Measurements from ENCODE around the gene GABPB2. TPM values are rescaled to one million over a fixed set of nuclear protein-coding genes. Genes with fewer than 3 reads are reported as not detected.
A peak's percentile ranks its signal among the peaks of the same experiment; 100 is the strongest.
"Not testable (repeated sequence)": the region's sequence is repeated elsewhere in the genome, so short reads cannot be mapped to it uniquely, and the experiment has no call there.

GABPB2 gene
- total and polyA plus RNA-seq, 10 donors, result 3.0 to 22.8 (median 14.6) TPM

DNA sequence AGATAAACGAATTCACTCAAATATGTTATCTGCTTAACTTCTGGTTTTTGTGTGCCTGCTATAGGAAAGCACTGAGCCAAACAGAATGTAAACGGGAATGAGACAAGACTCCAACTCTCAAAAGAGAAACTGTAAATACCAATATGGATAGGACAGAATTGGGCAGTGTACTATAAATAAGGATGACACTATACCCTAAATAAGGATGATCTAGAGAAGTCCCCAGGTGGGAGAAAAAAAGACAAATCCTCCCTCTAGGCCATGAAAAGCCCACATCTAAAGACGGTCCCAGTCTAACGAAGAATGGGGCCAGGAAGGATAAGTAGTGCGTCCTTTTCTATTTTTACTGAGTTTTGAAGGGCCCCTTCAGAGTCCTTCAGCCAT is 1.5 kb upstream of the GABPB2 start:
- Histone ChIP-seq H3K27me3 (replicated peaks in 1 of 7) (no peaks in the 10 kb centered on the region), H3K9me3 (no peaks in the 10 kb centered on the region), H3K36me3 (peaks cover 0 to 12% (median 0%) of the 10 kb centered on the region in 6 donors), H3K4me1 (peaks cover 5 to 34% (median 21%) of the 10 kb centered on the region in 6 donors), H3K4me3 (peak overlapping the region in 1 of 8 donors; percentile 72), H3K27ac (peak overlapping the region in 3 of 8 donors; percentile 96 to 98 (median 96))
- intact Hi-C loops (cut with DNase I; ENCODE audit: low total_unique reads), result no loop called here
- DNase-seq, result no peak
- TF ChIP-seq POLR2AphosphoS5 (IDR thresholded peaks at IDR 0.05), result no peak
- no peak for TF ChIP-seq POLR2A (IDR thresholded peaks at IDR 0.05)
- 81 to 87% (median 84%) methylated on average over 5 of the region's 5 CpGs for WGBS, 5 donors

DNA sequence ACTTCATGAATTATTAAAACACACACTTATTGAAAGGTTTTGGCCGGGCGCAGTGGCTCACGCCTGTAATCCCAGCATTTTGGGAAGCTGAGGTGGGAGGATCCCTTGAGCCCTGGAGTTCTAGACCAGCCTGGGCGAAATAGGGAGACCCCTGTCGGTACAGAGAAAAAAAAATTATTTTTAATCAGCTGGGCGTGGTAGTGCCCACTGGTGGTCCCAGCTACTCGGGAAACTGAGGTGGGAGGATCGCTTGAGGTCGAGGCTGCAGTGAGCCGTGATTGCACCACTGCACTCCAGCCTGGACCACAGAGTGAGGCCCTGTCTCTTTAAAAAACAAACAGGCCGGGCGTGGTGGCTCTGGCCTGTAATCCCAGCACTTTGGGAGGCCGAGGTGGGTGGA is 1.7 kb downstream of the GABPB2 start:
- H3K4me1 ChIP-seq, result peaks cover 5 to 34% (median 21%) of the 10 kb centered on the region in 6 donors
- H3K27ac ChIP-seq, result peak overlapping the region in 4 of 8 donors; percentile 96 to 99 (median 97)
- DNase-seq, result no peak
- H3K4me3 ChIP-seq, result no peak overlapping the region
- H3K36me3 ChIP-seq, result peaks cover 0 to 24% (median 0%) of the 10 kb centered on the region in 6 donors
- 76 to 88% (median 83%) methylated on average over 13 of the region's 13 CpGs for WGBS, 5 donors
- intact Hi-C loops (cut with DNase I; ENCODE audit: low total_unique reads), result no loop called here
- H3K27me3 ChIP-seq (replicated peaks in 1 of 7), result no peaks in the 10 kb centered on the region
- TF ChIP-seq, protein P1, sequence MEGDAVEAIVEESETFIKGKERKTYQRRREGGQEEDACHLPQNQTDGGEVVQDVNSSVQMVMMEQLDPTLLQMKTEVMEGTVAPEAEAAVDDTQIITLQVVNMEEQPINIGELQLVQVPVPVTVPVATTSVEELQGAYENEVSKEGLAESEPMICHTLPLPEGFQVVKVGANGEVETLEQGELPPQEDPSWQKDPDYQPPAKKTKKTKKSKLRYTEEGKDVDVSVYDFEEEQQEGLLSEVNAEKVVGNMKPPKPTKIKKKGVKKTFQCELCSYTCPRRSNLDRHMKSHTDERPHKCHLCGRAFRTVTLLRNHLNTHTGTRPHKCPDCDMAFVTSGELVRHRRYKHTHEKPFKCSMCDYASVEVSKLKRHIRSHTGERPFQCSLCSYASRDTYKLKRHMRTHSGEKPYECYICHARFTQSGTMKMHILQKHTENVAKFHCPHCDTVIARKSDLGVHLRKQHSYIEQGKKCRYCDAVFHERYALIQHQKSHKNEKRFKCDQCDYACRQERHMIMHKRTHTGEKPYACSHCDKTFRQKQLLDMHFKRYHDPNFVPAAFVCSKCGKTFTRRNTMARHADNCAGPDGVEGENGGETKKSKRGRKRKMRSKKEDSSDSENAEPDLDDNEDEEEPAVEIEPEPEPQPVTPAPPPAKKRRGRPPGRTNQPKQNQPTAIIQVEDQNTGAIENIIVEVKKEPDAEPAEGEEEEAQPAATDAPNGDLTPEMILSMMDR (IDR thresholded peaks at IDR 0.05 in 8 of 11, conservative IDR thresholded peaks at IDR 0.05 in 3 of 11), result no peak
- TF ChIP-seq POLR2AphosphoS5 (IDR thresholded peaks at IDR 0.05) (no peak), POLR2A (IDR thresholded peaks at IDR 0.05) (no peak)
- H3K9me3 ChIP-seq, result no peaks in the 10 kb centered on the region

DNA sequence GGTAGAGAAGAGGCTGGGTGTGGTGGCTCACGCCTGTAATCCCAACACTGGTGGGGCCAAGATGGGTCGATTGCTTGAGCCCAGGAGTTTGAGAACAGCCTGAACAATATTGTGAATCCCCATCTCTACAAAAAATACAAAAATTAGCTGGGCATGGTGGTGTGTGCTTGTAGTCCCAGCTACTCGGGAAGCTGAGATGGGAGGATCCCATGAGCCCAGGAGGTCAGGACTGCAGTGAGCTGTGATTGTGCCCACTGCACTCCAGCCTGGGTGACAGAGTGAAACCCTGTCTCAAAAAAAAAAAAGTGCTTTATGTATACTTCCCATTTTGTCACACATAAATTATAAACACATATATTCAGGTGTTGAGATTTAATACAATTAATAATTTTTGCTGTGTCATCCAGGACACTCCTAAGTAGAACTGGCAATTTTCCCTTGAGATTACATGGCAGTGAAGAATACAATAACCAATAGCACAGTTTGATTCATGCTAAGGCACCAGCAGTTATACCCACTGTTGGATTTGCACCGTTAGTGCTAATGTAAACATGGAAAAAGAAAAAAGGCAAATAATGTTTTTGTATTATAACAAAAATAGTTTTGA is 15.5 kb downstream of the GABPB2 start:
- 80 to 94% (median 89%) methylated on average over 4 of the region's 4 CpGs for WGBS, 5 donors
- Histone ChIP-seq H3K27me3 (replicated peaks in 1 of 7) (no peaks in the 10 kb centered on the region), H3K27ac (no peak overlapping the region), H3K9me3 (no peaks in the 10 kb centered on the region), H3K36me3 (peaks cover 0 to 27% (median 3%) of the 10 kb centered on the region in 6 donors), H3K4me3 (no peak overlapping the region), H3K4me1 (peaks cover 0 to 9% (median 0%) of the 10 kb centered on the region in 6 donors)
- no peak for DNase-seq
- intact Hi-C loops (cut with DNase I; ENCODE audit: low total_unique reads), result no loop called here
- TF ChIP-seq, protein P1 (IDR thresholded peaks at IDR 0.05 in 8 of 11, conservative IDR thresholded peaks at IDR 0.05 in 3 of 11), result no peak
- TF ChIP-seq POLR2AphosphoS5 (IDR thresholded peaks at IDR 0.05) (no peak), POLR2A (IDR thresholded peaks at IDR 0.05) (no peak)

DNA sequence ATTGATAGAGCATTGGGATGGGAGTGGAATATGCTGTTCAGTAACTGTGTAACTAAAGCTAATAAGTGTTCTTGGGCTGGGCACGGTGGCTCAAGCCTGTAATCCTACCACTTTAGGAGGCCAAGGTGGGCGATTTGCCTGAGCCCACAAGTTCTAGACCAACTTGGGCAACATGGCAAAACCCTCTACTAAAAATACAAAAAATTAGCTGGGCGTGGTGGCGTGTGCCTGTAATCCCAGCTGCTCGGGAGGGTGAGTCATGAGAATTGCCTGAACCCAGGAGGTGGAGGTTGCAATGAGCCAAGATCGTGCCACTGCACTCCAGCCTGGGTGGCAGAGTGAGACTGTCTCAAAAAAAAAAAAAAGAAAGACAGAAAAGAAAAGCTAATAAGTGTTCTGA is 26.9 kb downstream of the GABPB2 start:
- H3K27me3 ChIP-seq (replicated peaks in 1 of 7); H3K4me1 ChIP-seq; H3K27ac ChIP-seq; intact Hi-C loops (cut with DNase I; ENCODE audit: low total_unique reads); DNase-seq; H3K4me3 ChIP-seq; H3K9me3 ChIP-seq: not testable (repeated sequence)
- H3K36me3 ChIP-seq, result peaks cover 0 to 58% (median 10%) of the 10 kb centered on the region in 6 donors
- WGBS, 5 donors, result 89 to 95% (median 93%) methylated on average over 6 of the region's 6 CpGs

DNA sequence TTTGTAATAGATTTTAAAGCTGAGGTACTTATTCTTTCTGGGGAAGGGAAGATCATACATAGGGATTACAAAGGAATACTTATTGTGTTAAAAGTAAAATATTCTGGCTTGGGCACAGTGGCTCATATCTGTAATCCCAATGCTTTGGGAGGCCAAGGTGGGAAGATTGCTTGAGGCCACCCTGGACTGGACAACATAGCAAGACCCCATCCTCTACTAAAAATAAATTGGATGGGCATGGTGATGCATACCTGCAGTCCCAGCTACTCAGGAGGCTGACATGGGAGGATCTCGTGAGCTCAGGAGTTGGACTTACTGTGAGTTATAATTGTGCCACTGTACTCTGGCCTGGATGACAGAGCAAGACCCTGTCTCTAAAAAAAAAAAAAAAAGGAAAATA is 27.6 kb downstream of the GABPB2 start:
- TF ChIP-seq POLR2AphosphoS5 (IDR thresholded peaks at IDR 0.05), result no peak
- TF ChIP-seq, protein P1 (IDR thresholded peaks at IDR 0.05 in 8 of 11, conservative IDR thresholded peaks at IDR 0.05 in 3 of 11), result no peak
- no peak for DNase-seq
- Histone ChIP-seq H3K36me3 (peaks cover 0 to 57% (median 9%) of the 10 kb centered on the region in 6 donors), H3K9me3 (no peaks in the 10 kb centered on the region), H3K27me3 (replicated peaks in 1 of 7) (no peaks in the 10 kb centered on the region), H3K4me3 (no peak overlapping the region), H3K4me1 (no peaks in the 10 kb centered on the region), H3K27ac (no peak overlapping the region)
- 86 to 100% (median 94%) methylated on average over 1 of the region's 1 CpG for WGBS, 5 donors
- intact Hi-C loops (cut with DNase I; ENCODE audit: low total_unique reads), result no loop called here

Data from spleen (tissue), 11 donors.